GM18499 (cell line): Measurements from ENCODE around the gene KRT86.
"Not testable (repeated sequence)": the region's sequence is repeated elsewhere in the genome, so short reads cannot be mapped to it uniquely, and the experiment has no call there.

Source experiments
- ATAC-seq: cut with Tn5 transposase; IDR thresholded peaks from one replicate; pipeline ENCODE4 v1.9.1; 2021; ENCODE audit warnings: moderate number of reproducible peaks; ENCODE audit not compliant: insufficient read depth, unreplicated experiment

The KRT86 gene

GRCh38 chr12:52324153-52324444 lies 49.7 kb downstream of the KRT86 start:
- no peak for ATAC-seq

- ATAC-seq: peak; percentile 85
Measured at GRCh38 chr12:52327052-52327829, 52.8 kb downstream of the KRT86 start.

GRCh38 chr12:52327830-52328500 lies 53.5 kb downstream of the KRT86 start:
- no peak for ATAC-seq

GRCh38 chr12:52331039-52331438 lies 56.6 kb downstream of the KRT86 start:
- no peak for ATAC-seq

GRCh38 chr12:52331833-52332232 lies 57.4 kb downstream of the KRT86 start:
- ATAC-seq: no peak

GRCh38 chr12:52332381-52332780 lies 57.9 kb downstream of the KRT86 start:
- ATAC-seq: no peak

GRCh38 chr12:52333321-52333720 lies 58.9 kb downstream of the KRT86 start:
- ATAC-seq: no peak

GRCh38 chr12:52334185-52334584 lies 59.7 kb downstream of the KRT86 start:
- ATAC-seq: no peak

- ATAC-seq: no peak
Measured at GRCh38 chr12:52335598-52336262, 61.3 kb downstream of the KRT86 start.

- no peak for ATAC-seq
Measured at GRCh38 chr12:52336641-52337040, 62.2 kb downstream of the KRT86 start.

- no peak for ATAC-seq
Measured at GRCh38 chr12:52337054-52337453, 62.6 kb downstream of the KRT86 start.

GRCh38 chr12:52338241-52338960 lies 64.0 kb downstream of the KRT86 start:
- no peak for ATAC-seq

GRCh38 chr12:52341066-52341580 lies 66.7 kb downstream of the KRT86 start:
- ATAC-seq: no peak

GRCh38 chr12:52342781-52343490 lies 68.5 kb downstream of the KRT86 start:
- no peak for ATAC-seq

- ATAC-seq: no peak
Measured at GRCh38 chr12:52343550-52343949, 69.1 kb downstream of the KRT86 start.

GRCh38 chr12:52344111-52344510 lies 69.7 kb downstream of the KRT86 start:
- no peak for ATAC-seq

- ATAC-seq: not testable (repeated sequence)
Measured at GRCh38 chr12:52345041-52345440, 70.6 kb downstream of the KRT86 start.

- no peak for ATAC-seq
Measured at GRCh38 chr12:52346593-52346992, 72.1 kb downstream of the KRT86 start.

GRCh38 chr12:52347016-52347415 lies 72.6 kb downstream of the KRT86 start:
- no peak for ATAC-seq
